GM21515 (cell line): Measurements from ENCODE around the gene NT5C2.

Source experiments
- ATAC-seq: cut with Tn5 transposase; IDR thresholded peaks from one replicate; pipeline ENCODE4 v1.9.1; 2021; ENCODE audit not compliant: unreplicated experiment

The NT5C2 gene

DNA sequence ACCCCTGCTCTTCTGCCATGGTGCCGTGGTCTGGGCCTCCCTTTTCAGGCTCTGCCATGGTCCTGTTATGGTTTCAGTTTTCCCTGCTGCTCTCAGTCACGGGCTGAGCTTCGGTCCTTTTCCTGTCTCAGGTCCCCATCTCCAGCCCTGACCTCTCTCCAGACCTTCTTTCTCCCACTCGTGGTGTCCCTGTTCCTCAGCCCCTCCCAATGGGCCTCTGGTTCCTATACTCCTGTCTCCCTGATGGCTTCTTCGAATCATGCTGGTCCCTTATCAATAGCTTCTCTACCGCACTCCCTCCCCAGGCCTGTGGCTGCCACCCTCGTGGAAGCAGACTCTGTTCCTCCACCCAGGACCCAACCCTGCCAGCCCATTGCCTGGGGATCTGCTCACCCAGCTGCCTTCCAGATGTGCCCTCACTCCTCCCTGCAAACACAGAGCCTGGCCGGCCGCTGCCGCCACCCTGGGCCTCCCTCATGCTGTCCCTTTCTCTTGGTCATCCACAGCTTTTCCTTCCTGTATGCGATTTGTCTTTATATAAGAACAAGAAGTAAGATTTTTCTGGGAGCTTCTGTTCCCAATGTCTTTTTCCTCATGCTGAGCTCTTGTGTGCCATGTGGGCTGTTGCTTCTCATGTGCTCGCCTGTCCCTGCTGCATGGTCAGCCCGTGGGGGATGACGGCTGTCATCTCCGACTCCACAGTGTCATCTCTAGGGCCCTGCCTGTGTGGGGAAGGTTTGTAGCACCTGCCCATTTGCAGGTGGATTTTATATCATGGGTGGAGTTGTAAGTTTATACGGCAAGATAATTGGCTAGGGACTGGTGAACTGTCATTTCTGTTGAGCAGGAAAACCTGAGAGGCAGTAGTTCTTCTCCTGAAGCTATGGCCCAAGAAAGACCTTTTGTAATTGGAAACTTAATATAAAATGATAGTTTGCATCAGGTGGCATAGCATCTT lies 126.7 kb downstream of the NT5C2 start:
- ATAC-seq: no peak

DNA sequence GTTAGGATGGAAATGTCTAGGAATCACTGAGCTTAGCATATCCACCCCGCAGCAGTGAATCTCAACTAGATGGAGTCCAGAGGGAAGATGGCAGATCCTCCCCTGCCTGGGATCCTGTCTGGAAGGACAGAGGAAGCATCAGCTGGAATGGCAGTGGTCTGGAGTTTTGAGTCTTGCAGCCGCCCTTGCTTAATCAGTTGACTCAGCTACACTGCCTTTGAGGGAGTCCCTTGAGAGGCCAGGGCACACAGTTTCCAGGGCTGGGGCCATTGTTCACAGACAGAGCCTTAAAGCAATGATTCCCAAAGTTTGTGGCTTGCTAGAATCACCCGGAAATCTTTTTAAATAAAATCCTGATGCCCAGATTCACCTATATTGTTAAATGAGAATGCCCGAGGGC lies 128.1 kb downstream of the NT5C2 start:
- ATAC-seq: no peak

DNA sequence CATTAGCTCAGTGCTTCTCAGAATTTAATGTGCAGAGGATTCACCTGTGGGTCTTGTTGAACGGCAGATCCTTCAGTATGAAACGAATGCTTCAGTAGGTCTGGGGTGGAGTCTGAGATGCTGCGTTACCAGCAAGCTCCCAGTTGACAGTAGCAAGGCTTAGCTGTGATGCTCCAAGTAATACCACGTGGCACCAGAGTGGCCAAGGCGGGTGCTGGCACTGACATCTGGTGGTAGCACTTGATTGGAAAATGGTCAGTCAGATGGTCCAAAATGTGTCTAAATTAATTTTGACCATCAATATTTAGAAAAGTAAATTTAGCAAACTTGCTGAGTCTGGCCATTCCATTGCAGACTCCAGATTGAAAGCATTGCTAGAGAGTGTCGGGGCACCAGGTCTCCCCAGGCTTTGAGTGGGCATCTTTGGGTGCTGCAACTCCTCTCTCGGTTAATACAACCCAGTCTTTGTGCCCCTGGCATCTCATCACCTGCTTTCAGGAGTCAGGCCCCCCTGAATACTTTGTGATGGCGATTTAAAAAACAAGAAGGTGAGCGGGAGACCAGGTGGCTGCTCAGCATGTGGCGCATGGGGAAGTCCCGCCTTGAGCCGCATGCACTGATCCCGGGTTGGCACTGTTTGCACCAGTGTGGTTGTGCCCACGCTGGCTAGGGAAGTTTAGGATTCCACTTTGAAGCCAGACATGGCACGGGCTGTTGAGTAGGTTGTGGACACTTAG lies 130.1 kb downstream of the NT5C2 start:
- no peak for ATAC-seq

GRCh38 chr10:103060575-103060974 lies 132.5 kb downstream of the NT5C2 start:
- no peak for ATAC-seq

DNA sequence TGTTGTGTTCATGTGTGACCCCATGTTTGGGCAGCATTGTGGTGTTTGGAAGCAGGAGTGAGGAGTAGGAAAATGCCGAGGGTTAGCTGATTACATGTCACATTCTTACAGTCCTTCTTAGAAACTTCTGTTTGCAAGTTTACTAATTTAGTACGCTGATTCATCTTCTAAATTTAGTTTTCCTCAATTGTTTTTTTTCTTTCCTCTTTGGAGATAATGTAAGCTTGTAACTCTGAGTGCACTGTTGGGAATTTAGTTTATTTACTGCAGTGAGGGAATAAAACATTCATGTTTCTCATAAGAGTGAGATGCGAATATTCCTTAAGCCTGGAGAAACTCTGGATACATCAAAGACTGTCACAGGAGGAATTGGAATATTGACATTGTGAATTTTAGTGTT lies 135.0 kb downstream of the NT5C2 start:
- ATAC-seq: no peak

- ATAC-seq: no peak
Observed at GRCh38 chr10:103055105-103055504, 138.0 kb downstream of the NT5C2 start.

DNA sequence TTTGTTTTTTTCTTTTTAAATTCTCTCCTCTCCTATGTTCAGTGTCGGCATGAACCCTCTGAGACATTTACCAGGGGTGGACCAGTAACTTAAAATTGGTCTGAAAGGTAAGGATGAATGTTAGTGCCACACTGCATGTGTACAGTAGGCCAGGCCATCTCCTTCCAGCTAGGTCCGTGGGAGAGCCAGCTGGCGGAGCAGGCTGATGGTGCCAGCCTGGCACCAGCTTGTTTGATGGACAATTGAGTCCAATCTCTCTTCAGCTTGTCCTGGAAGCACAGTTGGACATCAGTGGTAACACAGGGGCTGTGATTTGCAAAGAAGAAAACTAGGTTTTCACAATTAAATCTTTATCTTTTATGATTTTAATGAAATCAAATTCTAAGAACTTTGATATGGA lies 138.5 kb downstream of the NT5C2 start:
- no peak for ATAC-seq

GRCh38 chr10:103053659-103054581 lies 139.2 kb downstream of the NT5C2 start:
- peak; percentile 58 for ATAC-seq

DNA sequence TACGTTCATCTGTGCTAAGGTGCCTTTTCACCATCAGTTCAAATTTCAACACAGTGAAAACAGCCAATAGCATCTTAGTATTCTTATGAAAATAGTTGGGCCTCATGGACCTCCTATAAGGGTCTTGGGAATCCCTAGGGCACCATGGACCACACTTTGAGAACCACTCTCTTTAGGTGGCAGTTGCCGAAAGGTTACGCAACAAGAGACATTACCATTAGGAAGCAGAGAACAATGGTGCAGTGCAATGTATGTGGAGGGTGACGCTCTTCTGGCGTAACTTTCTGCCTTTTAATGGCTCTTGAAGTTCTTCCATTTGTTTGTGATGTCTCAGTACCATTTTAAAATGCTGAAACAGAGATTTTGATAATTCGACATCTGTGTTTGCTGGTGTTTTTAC lies 143.8 kb downstream of the NT5C2 start:
- no peak for ATAC-seq

- no peak for ATAC-seq
Observed at GRCh38 chr10:103047381-103047780, 145.7 kb downstream of the NT5C2 start.

DNA sequence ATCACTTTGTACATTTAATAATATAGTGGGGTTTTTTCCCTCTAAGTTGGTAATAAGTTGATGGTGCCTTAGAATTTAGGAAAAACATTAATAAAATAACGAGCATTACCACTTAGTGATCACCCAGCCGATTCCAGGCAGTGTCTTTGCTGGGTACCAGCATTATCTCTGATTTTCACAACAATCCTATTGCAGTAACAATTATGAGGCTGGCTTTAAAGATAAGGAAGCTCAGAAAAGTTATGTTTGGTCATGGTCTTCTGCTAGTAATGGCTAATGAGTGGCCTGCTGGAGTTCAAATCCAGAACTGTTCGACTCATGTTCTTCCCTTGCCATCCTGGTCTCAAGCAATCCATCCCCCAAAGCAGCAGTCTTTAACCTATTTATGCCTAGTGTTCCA lies 147.1 kb downstream of the NT5C2 start:
- no peak for ATAC-seq

- ATAC-seq: no peak
Observed at GRCh38 chr10:103044942-103045489, 148.1 kb downstream of the NT5C2 start.

DNA sequence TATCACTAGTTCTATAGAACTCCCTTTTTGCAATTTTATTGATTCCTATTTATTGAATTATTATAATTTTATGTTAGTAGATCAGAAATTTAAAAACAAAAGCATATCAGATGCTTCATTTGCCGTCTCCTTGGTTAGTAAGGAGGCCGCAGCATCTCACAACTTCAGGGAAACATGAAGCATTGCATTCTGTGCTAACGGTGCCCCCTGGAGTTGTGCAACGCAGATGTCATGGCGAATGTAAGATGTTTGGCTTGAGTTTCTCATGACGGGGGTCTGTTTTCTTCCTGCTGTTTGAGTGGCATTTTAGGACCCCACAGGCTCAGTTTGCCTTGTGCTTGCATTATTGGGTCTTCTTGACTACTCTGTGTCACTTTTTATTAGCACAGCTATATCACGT lies 150.2 kb downstream of the NT5C2 start:
- no peak for ATAC-seq

DNA sequence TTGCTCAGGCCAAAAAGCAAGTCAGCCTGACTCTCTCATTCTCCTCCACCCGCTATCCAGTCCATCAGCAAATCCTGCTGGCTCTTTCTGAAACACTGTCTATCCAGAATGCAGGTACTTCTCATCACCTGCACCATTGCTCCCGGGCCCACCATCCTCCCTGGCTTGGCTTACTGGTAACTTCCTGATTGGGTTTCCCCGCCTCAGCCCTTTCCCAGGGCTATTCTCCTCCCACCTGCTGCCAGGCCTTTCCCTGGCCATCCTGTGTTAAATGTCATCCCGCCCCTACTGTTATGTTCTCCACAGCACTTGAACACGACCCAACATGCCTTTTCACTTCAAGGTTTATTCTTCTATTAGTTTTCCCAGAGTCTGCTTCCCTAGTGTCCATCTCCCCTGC lies 150.9 kb downstream of the NT5C2 start:
- ATAC-seq: no peak

- no peak for ATAC-seq
Observed at GRCh38 chr10:103041391-103041790, 151.7 kb downstream of the NT5C2 start.

DNA sequence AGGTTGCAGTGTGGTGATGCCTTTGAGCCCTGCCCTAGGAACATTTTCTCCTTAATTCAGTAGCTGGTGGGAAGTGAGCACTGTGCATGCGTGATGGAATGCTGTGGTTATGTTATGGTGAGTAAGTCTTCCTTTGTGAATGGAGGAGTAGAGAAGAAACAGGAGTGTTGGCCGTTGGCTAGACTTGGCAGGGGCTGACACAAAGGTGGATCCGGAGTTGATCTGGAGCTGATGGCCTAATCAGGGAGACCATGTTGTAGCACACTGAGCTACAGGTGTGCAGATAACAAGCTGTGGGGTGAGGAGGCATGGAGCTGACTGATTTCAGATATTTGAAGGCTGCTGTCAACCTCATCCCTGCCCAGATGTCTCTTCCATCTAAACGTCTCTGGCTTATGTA lies 152.7 kb downstream of the NT5C2 start:
- no peak for ATAC-seq

- ATAC-seq: no peak
Observed at GRCh38 chr10:103038570-103038969, 154.5 kb downstream of the NT5C2 start.
